Measurements from ENCODE around the gene TMEM178B. TPM values are rescaled to one million over a fixed set of nuclear protein-coding genes. Genes with fewer than 3 reads are reported as not detected.

The TMEM178B gene
- total RNA-seq, 4 donors from 2014 or later: 0.42 to 2.5 (median 0.92) TPM

GRCh38 chr7:141203177-141203576 lies 129.3 kb downstream of the TMEM178B start:
- H3K27ac ChIP-seq (replicated peaks in 1 of 4): no peak overlapping the region
- no peak for TF ChIP-seq POLR2AphosphoS5 (IDR thresholded peaks at IDR 0.05)
- TF ChIP-seq, protein P1, sequence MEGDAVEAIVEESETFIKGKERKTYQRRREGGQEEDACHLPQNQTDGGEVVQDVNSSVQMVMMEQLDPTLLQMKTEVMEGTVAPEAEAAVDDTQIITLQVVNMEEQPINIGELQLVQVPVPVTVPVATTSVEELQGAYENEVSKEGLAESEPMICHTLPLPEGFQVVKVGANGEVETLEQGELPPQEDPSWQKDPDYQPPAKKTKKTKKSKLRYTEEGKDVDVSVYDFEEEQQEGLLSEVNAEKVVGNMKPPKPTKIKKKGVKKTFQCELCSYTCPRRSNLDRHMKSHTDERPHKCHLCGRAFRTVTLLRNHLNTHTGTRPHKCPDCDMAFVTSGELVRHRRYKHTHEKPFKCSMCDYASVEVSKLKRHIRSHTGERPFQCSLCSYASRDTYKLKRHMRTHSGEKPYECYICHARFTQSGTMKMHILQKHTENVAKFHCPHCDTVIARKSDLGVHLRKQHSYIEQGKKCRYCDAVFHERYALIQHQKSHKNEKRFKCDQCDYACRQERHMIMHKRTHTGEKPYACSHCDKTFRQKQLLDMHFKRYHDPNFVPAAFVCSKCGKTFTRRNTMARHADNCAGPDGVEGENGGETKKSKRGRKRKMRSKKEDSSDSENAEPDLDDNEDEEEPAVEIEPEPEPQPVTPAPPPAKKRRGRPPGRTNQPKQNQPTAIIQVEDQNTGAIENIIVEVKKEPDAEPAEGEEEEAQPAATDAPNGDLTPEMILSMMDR (IDR thresholded peaks at IDR 0.05): no peak
- TF ChIP-seq EP300 (IDR thresholded peaks at IDR 0.05): no peak
- TF ChIP-seq POLR2A (IDR thresholded peaks at IDR 0.05; ENCODE audit: low read depth): no peak
- no peaks in the 10 kb centered on the region for H3K36me3 ChIP-seq
- no peak for DNase-seq (ENCODE audit: extremely low spot score)
- intact Hi-C loops (cut with DNase I): no loop called here
- H3K9me3 ChIP-seq: no peaks in the 10 kb centered on the region
- peaks cover 0 to 4% (median 0%) of the 10 kb centered on the region in 4 donors for H3K27me3 ChIP-seq
- 89% methylated on average over 6 of the region's 6 CpGs for WGBS
- no peak overlapping the region for H3K4me3 ChIP-seq
- peaks cover 0 to 6% (median 0%) of the 10 kb centered on the region in 4 donors for H3K4me1 ChIP-seq

DNA sequence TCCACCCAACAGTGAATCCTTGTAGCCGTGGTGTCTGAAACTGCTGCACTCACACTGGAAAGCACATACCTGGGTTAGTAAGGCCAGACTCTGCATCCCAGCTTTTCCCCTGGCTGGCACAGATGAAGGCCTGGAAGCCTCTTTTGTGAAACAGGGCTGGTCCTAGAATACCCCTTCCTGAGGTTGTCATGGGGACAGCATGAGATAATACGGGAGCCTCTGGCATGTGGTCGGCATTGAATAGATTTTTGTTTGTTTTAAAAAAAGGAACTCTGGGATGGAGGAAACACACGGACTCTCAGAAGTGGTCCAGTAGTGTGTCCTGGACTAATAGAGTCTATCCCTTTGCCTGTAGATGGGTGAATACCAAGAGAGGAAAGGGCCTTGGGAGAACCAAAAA lies 129.7 kb downstream of the TMEM178B start:
- Histone ChIP-seq H3K4me1 (peaks cover 0 to 2% (median 0%) of the 10 kb centered on the region in 4 donors), H3K27me3 (peaks cover 0 to 4% (median 0%) of the 10 kb centered on the region in 4 donors), H3K36me3 (no peaks in the 10 kb centered on the region), H3K9me3 (no peaks in the 10 kb centered on the region), H3K4me3 (no peak overlapping the region), H3K27ac (replicated peaks in 1 of 4) (no peak overlapping the region)
- intact Hi-C loops (cut with DNase I): no loop called here
- TF ChIP-seq EP300 (IDR thresholded peaks at IDR 0.05) (no peak), POLR2A (IDR thresholded peaks at IDR 0.05; ENCODE audit: low read depth) (no peak), POLR2AphosphoS5 (IDR thresholded peaks at IDR 0.05) (no peak)
- TF ChIP-seq, protein P1 (IDR thresholded peaks at IDR 0.05): no peak
- no peak for DNase-seq (ENCODE audit: extremely low spot score)
- WGBS: 48% methylated on average over 4 of the region's 4 CpGs

- H3K4me3 ChIP-seq: no peak overlapping the region
- TF ChIP-seq POLR2A (IDR thresholded peaks at IDR 0.05; ENCODE audit: low read depth) (no peak), EP300 (IDR thresholded peaks at IDR 0.05) (no peak), POLR2AphosphoS5 (IDR thresholded peaks at IDR 0.05) (no peak)
- TF ChIP-seq, protein P1 (IDR thresholded peaks at IDR 0.05): no peak
- no peaks in the 10 kb centered on the region for H3K4me1 ChIP-seq
- H3K27ac ChIP-seq (replicated peaks in 1 of 4): no peak overlapping the region
- no peak for DNase-seq (ENCODE audit: extremely low spot score)
- intact Hi-C loops (cut with DNase I): no loop called here
- no peaks in the 10 kb centered on the region for H3K27me3 ChIP-seq
- no peaks in the 10 kb centered on the region for H3K9me3 ChIP-seq
- WGBS: 77% methylated on average over 3 of the region's 3 CpGs
- H3K36me3 ChIP-seq: no peaks in the 10 kb centered on the region
These were observed 133.8 kb downstream of the TMEM178B start for GRCh38 chr7:141207661-141208060.

- intact Hi-C loops (cut with DNase I): no loop called here
- Histone ChIP-seq H3K4me1 (no peaks in the 10 kb centered on the region), H3K27ac (replicated peaks in 1 of 4) (no peak overlapping the region), H3K27me3 (no peaks in the 10 kb centered on the region), H3K36me3 (no peaks in the 10 kb centered on the region), H3K9me3 (no peaks in the 10 kb centered on the region), H3K4me3 (no peak overlapping the region)
- DNase-seq (ENCODE audit: extremely low spot score): no peak
- TF ChIP-seq, protein P1 (IDR thresholded peaks at IDR 0.05): no peak
- TF ChIP-seq POLR2A (IDR thresholded peaks at IDR 0.05; ENCODE audit: low read depth) (no peak), POLR2AphosphoS5 (IDR thresholded peaks at IDR 0.05) (no peak), EP300 (IDR thresholded peaks at IDR 0.05) (no peak)
- 22% methylated on average over 3 of the region's 3 CpGs for WGBS
These were observed 134.7 kb downstream of the TMEM178B start for GRCh38 chr7:141208539-141208938.

DNA sequence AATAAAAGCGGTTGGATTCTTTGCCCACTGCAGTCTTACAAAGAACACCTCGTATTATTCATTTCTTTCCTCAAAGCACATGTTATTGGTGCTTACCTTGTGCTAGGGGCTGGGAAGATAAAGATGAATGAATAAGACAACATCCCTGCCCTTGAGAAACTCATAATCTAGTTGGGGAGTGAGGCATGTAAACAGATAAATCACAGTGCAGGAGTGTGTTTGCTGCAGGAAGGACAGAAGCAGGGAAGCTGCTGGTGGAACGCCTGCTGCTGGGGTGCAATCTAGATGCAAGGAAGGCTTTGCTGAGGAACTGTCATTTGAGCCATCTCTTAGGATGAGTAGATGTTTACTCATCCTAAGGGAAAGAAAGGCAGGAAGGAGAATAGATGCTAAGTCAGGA lies 135.6 kb downstream of the TMEM178B start:
- no peaks in the 10 kb centered on the region for H3K36me3 ChIP-seq
- no peak overlapping the region for H3K4me3 ChIP-seq
- H3K27me3 ChIP-seq: no peaks in the 10 kb centered on the region
- WGBS: 72% methylated on average over 3 of the region's 3 CpGs
- no peak overlapping the region for H3K27ac ChIP-seq (replicated peaks in 1 of 4)
- intact Hi-C loops (cut with DNase I): no loop called here
- H3K9me3 ChIP-seq: no peaks in the 10 kb centered on the region
- DNase-seq (ENCODE audit: extremely low spot score): no peak
- H3K4me1 ChIP-seq: no peaks in the 10 kb centered on the region
- TF ChIP-seq, protein P1 (IDR thresholded peaks at IDR 0.05): no peak
- TF ChIP-seq EP300 (IDR thresholded peaks at IDR 0.05): no peak

All from esophagus muscularis mucosa (tissue), 4 donors.